ENCODE results near the gene ABHD17A.

Gene ABHD17A

DNA sequence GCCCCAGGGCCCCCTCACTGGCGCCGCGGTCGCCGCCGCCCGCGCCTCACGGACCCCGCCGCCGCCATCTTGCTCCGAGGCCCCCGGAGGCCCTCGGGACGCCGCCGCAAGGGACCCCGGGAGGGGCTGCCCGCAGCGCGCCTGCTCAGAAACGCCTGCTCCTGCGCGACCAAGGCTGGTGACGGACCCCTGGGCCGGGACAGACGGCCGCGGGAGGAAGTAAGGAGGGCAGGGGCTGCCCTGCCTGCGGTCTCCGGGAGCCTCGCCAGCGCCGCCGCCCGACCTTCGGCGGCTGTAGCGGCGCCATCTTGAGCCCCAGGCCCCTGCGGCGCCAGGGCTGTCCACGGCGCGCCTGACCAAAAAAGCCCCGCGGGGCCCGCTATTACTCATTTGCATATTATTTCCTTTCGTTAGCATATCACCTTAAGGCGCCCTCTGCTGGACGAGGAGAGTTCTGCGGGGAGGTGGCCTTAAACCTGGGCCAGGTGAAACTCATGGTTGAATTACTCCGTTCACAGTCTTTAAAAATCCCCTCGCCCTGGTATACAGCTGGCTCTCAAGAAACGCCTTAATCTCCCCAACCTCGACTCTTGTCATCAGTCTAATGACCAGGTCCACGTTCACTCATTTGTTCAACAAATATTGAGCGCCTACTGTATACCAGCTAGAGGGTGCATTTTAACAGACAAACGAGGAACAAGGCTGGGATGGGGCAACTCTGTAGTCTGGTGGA lies 36.7 kb downstream of the ABHD17A start, which contains the start of gene REXO1:
Gene REXO1 (minus strand): TSS at position 85 of the 733 bp plus-strand sequence. CDS start 125 bp downstream, outside the sequence.
- Histone ChIP-seq H3K4me3 (ENCODE audit: low read depth, low read length) (peak within 1 kb of the TSS; percentile 95), H3K27ac (peak within 1 kb of the TSS; percentile 100), H3K36me3 (replicated peaks) (peaks cover 2% of the 10 kb centered on the region), H3K27me3 (replicated peaks) (no peaks in the 10 kb centered on the region)
- peak; percentile 92 for DNase-seq
- in situ Hi-C loops (cut with HindIII; ENCODE audit: low pct_ligation_motif_present, low sequenced_read_pairs) = no loop called here
- TF ChIP-seq, protein P1, sequence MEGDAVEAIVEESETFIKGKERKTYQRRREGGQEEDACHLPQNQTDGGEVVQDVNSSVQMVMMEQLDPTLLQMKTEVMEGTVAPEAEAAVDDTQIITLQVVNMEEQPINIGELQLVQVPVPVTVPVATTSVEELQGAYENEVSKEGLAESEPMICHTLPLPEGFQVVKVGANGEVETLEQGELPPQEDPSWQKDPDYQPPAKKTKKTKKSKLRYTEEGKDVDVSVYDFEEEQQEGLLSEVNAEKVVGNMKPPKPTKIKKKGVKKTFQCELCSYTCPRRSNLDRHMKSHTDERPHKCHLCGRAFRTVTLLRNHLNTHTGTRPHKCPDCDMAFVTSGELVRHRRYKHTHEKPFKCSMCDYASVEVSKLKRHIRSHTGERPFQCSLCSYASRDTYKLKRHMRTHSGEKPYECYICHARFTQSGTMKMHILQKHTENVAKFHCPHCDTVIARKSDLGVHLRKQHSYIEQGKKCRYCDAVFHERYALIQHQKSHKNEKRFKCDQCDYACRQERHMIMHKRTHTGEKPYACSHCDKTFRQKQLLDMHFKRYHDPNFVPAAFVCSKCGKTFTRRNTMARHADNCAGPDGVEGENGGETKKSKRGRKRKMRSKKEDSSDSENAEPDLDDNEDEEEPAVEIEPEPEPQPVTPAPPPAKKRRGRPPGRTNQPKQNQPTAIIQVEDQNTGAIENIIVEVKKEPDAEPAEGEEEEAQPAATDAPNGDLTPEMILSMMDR (IDR thresholded peaks at IDR 0.05; ENCODE audit: low read depth, low read length, missing control alignments) = peak; percentile 91

DNA sequence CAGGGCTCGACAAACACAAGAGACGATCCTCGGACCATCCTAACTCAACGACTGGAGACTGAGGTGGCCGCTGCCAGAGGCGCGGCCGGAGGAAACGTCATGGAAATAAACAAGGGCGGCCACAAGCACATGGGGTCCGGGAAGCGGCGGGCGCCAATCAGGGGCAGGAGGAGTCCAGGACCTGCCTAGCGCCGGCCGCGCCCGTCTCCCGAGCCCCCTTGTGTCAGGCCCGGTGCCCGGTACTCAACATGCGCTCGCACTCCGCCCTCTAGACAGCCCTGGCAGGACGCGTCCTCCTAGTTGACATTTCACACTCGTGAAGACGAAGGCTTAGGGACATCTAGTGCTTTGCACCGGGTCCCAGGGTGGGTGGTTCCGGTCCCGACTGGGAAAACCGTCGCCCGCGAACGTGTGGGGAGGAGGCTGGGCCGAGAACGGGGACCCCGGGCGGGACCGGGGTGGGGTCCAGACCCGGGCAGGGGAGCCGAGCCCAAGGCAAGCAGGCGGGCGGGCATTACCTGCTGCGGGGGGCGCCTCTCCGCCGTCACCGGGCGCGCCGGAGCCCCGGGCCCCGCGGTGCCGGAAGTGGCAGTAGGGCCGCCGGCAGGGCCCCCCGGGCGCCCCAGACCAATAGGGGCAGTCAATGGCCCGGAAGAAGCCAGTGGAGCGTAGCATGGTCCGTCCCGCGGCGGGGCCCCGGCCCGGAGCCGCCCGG lies 37.5 kb downstream of the ABHD17A start:
- TF ChIP-seq, protein P1 (IDR thresholded peaks at IDR 0.05; ENCODE audit: low read depth, low read length, missing control alignments) = peak; percentile 7
- in situ Hi-C loops (cut with HindIII; ENCODE audit: low pct_ligation_motif_present, low sequenced_read_pairs) = no loop called here
- Histone ChIP-seq H3K27ac (peak overlapping the region; percentile 100), H3K4me3 (ENCODE audit: low read depth, low read length) (peak overlapping the region; percentile 95), H3K27me3 (replicated peaks) (no peaks in the 10 kb centered on the region), H3K36me3 (replicated peaks) (peaks cover 2% of the 10 kb centered on the region)
- peak; percentile 56 for DNase-seq

DNA sequence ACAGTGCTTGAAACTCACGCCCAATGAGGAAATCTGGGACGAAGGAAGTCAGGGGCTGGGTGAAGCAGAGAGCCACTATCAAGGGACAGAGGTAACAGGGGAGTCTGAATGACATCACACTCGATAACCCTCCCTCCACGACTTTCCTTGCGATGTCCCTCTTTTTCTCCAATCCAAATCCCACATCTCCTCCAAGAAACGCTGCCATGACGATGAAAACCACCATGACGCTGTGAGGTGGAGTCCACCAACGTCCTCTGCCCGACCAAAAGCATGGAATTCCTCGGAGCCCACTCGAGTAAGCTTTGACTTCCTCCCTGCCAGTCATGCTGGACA lies 38.0 kb downstream of the ABHD17A start:
- Histone ChIP-seq H3K27me3 (replicated peaks) (no peaks in the 10 kb centered on the region), H3K36me3 (replicated peaks) (peaks cover 2% of the 10 kb centered on the region), H3K4me3 (ENCODE audit: low read depth, low read length) (peak overlapping the region; percentile 95), H3K27ac (peak overlapping the region; percentile 100)
- TF ChIP-seq, protein P1 (IDR thresholded peaks at IDR 0.05; ENCODE audit: low read depth, low read length, missing control alignments) = no peak
- in situ Hi-C loops (cut with HindIII; ENCODE audit: low pct_ligation_motif_present, low sequenced_read_pairs) = no loop called here
- peak; percentile 17 for DNase-seq

DNA sequence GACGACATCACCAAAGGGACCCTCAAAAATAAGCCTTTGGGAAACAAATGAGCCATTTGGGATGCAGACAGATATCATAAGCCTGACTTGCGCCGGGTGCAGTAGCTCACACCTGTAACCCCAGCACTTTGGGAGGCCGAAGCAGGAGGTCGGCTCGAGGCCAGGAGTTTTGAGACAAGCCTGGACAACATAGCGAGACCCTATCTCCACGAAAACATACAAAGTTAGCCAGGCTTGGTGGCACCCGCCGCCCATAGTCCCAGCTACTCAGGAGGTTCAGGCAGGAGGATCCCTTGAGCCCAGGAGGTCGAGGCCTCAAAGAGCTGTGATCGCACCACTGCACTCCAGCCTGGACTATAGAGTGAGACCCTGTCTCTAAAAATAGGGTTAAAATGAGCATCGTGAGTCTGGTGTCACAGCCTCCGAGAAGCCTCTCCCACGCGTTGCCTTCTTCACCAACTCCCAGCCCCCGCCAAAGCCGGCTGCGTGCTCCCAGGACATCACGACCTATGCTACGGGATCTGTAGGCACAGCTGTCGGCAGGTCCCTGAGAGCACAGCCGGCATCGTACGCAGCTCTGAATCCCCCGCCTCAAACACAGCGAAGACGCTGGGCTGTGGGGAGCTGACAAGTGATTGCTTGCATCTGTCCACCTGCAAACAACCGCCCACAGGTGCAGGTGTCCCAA lies 38.6 kb downstream of the ABHD17A start:
- peaks cover 2% of the 10 kb centered on the region for H3K36me3 ChIP-seq (replicated peaks)
- peak overlapping the region; percentile 95 for H3K4me3 ChIP-seq (ENCODE audit: low read depth, low read length)
- in situ Hi-C loops (cut with HindIII; ENCODE audit: low pct_ligation_motif_present, low sequenced_read_pairs) = no loop called here
- no peaks in the 10 kb centered on the region for H3K27me3 ChIP-seq (replicated peaks)
- no peak for DNase-seq
- TF ChIP-seq, protein P1 (IDR thresholded peaks at IDR 0.05; ENCODE audit: low read depth, low read length, missing control alignments) = no peak
- H3K27ac ChIP-seq = peak overlapping the region; percentile 100

DNA sequence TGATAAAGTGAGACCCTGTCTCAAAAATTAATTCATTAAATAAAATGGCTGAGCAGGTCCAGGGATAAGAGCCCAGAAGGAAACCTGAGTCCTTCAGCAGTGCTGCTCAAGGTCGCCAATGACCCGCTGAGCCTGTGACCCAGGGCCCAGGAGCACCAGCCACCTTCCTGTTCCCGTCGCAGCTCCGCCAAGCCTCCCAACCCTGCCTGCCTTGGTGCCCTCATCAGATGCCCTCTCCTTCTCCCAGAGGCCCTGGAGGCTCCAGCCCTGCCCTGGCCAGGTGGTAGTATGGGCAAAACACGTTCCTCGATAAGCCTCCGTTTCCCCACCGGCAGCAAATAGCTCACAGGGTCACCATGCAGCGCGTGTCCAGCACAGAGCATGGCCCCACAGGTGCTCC lies 39.7 kb downstream of the ABHD17A start:
- in situ Hi-C loops (cut with HindIII; ENCODE audit: low pct_ligation_motif_present, low sequenced_read_pairs) = no loop called here
- H3K36me3 ChIP-seq (replicated peaks) = no peaks in the 10 kb centered on the region
- H3K4me3 ChIP-seq (ENCODE audit: low read depth, low read length) = no peak overlapping the region
- TF ChIP-seq, protein P1 (IDR thresholded peaks at IDR 0.05; ENCODE audit: low read depth, low read length, missing control alignments) = no peak
- no peak for DNase-seq
- no peaks in the 10 kb centered on the region for H3K27me3 ChIP-seq (replicated peaks)
- no peak overlapping the region for H3K27ac ChIP-seq

All from brain microvascular endothelial cell (primary cell).